ENCODE data around the gene SEC14L5.
A peak's percentile ranks its signal among the peaks of the same experiment; 100 is the strongest.
"Not testable (repeated sequence)": the region's sequence is repeated elsewhere in the genome, so short reads cannot be mapped to it uniquely, and the experiment has no call there.

The SEC14L5 gene

DNA sequence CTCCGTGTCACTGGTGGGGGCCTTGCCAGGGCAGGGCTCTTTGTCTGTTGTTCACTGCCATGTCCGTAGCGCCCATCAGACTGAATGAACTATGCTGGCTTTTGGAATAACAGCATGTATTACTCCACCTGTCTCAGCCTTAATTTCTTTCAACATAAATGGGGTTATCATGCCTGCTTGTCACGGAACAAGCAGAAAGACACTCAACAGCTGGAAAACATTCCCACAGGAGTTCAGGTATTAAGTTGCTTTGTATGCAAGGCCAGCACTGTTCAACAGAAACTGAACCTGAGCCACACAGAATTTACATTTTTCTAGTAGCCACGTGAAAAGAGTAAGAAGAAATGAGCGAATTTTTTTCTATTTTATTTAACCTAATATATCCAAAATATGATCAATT is 34.3 kb upstream of the SEC14L5 start:
- no peak overlapping the region for H3K4me3 ChIP-seq (ENCODE audit: low read length)
- TF ChIP-seq ZNF274 (IDR thresholded peaks at IDR 0.05; ENCODE audit: low read depth, low read length) = no peak

DNA sequence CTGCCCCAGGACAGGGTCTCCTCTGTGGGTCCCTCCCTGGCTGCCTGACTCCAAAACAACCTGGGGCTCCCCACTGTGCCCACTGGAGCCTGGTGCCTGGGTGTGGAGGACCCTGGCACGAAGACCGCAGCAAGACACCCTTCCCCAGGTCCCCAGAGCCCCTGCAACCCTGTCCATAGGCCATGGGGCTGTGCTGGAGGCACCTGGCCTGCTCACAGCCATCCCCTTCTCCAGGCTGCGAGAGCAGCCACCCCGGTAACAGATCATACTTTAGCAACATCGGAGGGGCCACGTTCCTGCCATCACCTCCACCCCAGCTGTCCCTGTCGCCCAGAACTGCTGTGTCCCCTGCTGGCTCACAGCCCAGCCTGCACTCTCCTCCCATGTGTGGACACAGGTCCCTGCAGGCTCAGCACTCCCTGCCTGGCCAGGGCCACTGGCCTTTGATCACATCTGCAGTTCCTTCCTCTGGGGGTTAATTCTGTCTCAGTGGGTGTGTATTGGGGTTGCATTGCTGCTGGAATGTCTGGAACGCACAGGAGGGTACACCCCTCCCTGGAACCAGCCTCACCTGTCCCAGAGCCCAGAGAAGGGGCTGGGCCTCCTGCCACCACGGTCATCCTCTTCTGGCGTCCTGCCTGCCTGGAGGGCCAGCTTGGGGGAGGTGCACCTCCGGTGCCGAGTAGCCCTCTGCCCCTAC is 33.4 kb upstream of the SEC14L5 start:
- no peak overlapping the region for H3K4me3 ChIP-seq (ENCODE audit: low read length)
- TF ChIP-seq ZNF274 (IDR thresholded peaks at IDR 0.05; ENCODE audit: low read depth, low read length) = no peak

DNA sequence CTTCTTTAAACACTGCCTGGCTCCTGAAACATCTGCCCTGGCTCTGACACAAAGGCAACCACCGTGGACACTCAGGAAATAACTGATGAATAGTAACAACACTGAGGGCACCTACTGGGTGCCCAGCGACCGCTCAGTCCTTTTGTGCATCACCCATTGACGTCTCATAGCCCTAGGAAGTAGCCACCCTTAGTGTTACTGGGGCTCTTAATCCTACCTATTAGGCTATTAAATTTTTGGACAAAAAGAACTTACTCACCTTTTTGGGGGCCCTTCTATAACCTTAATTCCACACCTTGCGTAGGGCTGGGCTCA is 32.9 kb upstream of the SEC14L5 start:
- TF ChIP-seq ZNF274 (IDR thresholded peaks at IDR 0.05; ENCODE audit: low read depth, low read length) = no peak
- H3K4me3 ChIP-seq (ENCODE audit: low read length) = no peak overlapping the region

DNA sequence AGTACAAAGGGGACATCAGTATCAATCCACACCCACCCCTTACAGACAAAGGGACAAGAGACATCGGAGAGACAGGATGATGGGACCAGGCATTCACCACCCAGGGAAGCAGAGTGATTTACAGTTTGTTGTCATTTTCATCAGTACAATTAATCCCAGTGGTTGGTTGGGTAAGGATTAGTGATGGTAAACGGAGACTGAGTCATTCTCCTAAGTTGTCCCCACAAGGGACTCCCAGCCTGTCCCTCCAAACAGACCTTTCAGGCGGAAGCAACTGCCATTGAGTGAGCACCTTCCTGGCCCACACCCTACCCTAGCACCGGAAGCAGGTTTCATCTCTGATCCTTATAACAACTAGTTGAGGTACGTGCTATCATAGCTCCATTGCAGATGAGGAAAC is 32.3 kb upstream of the SEC14L5 start:
- TF ChIP-seq ZNF274 (IDR thresholded peaks at IDR 0.05; ENCODE audit: low read depth, low read length) = no peak
- H3K4me3 ChIP-seq (ENCODE audit: low read length) = no peak overlapping the region

DNA sequence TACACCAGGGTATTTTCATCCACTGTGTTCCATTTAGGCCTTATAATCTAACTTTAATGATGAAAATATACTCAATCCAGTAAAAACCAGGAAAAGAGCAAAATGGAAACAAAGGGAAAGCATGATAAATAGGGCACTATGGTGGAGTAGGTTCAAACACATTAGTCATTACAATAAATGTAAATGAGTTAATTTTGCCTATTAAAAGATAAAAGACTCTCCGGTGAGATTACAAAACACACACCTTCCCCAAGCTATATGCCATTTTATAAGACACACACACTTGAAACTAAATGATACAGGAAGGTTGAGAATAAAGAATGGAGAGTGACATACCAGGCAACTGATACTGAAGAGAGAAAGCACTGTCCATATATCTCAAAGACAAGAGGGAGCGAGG is 31.2 kb upstream of the SEC14L5 start:
- TF ChIP-seq ZNF274 (IDR thresholded peaks at IDR 0.05; ENCODE audit: low read depth, low read length) = no peak

DNA sequence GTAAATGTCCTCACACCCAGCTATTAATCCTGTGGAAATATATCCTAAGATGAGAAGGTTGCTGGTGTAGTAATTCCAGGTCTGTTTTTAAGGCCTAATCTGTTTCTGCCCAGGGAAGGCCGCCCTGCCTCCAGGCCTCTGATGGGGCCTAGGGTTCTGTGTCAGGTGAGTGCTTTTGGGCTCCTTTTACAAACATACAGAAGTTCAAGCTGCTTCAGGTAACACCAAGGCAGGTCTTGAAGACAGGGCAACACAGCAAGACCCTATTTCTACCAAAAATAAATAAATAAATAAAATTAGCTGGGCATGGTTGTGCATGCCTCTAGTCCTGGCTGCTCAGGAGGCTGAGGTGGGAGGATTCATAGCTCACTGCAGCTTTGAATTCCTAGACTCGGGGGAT is 30.5 kb upstream of the SEC14L5 start:
- no peak for TF ChIP-seq ZNF274 (IDR thresholded peaks at IDR 0.05; ENCODE audit: low read depth, low read length)
- H3K4me3 ChIP-seq (ENCODE audit: low read length) = no peak overlapping the region

More for the DNA sequence above, 31.2 kb upstream of the SEC14L5 start:
- no peak overlapping the region for H3K4me3 ChIP-seq (ENCODE audit: low read length)

DNA sequence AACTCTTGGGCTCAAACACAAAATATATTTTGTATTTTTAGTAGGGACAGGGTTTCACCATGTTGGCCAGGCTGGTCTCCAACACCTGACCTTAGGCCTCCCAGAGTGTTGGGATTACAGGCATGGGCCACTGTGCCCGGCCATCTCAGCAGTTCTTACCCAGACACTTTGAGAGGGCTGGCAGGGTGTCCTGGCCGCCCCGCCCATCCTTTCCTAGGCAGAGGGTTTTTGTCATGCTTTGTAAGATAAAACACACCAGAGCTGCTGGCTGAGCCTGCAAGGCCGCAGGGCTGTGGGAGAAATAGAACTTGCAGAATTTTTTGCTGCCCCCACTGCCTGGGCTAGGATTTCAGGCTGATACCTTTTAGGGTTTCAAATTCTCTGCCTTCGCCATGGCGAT is 29.9 kb upstream of the SEC14L5 start:
- no peak for TF ChIP-seq ZNF274 (IDR thresholded peaks at IDR 0.05; ENCODE audit: low read depth, low read length)
- H3K4me3 ChIP-seq (ENCODE audit: low read length) = no peak overlapping the region

DNA sequence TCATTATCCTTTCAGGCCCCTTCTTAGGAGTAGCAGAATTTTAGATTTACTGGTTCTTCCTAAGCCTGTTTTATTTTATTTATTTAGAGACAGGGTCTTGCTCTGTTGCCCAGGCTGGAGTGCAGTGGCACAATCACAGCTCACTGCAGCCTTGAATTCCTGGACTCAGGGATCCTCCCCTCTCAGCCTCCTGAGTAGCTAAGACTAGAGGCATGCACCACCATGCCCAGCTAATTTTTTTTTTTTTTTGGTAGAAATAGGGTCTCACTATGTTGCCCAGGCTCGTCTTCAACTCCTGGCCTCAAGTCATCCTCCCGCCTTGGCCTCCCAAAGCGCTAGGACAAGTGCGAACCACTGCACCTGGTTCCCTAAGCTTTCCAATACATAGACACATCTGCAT is 28.5 kb upstream of the SEC14L5 start:
- not testable (repeated sequence) for H3K4me3 ChIP-seq (ENCODE audit: low read length)

DNA sequence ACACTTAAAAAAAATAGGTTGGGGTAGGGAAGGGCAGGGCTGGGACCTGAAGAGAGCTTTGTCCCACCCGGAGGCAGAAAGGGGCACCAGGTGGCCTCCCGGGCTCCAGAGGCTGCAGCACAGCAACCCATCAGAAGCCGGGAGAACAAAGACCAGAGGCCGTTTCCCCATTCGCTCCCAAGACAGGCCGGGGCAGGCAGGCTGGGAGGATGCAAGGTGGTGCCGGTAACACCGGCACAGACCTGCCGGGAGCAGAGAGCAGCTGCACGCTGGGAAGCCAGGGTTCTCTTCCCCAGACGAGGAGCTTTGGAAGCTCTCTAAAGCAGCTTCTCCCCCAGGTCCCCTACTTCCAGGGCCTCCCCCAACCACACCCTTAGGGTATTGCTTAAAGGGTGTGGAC is 26.7 kb upstream of the SEC14L5 start:
- H3K4me3 ChIP-seq (ENCODE audit: low read length) = no peak overlapping the region
- TF ChIP-seq ZNF274 (IDR thresholded peaks at IDR 0.05; ENCODE audit: low read depth, low read length) = no peak

DNA sequence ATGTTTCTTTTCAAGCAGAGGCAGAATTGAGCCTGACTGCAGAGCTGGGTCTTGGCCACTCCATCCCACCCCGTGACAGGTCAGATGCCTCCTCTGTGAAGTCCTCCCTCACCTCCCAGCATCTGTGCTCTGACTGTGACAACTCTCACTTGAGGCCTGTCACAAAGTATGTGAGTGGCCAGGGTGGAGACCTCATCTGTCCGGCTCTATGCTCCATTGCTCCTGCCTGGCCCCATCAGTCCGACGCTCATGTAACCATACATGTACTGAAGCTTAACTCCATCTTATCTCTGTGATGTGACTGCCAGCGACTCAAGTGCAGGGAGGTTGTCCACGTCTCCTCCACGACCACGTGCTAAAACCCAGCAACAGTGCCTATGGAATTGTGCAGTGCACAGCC is 24.7 kb upstream of the SEC14L5 start:
- no peak overlapping the region for H3K4me3 ChIP-seq (ENCODE audit: low read length)
- no peak for TF ChIP-seq ZNF274 (IDR thresholded peaks at IDR 0.05; ENCODE audit: low read depth, low read length)

DNA sequence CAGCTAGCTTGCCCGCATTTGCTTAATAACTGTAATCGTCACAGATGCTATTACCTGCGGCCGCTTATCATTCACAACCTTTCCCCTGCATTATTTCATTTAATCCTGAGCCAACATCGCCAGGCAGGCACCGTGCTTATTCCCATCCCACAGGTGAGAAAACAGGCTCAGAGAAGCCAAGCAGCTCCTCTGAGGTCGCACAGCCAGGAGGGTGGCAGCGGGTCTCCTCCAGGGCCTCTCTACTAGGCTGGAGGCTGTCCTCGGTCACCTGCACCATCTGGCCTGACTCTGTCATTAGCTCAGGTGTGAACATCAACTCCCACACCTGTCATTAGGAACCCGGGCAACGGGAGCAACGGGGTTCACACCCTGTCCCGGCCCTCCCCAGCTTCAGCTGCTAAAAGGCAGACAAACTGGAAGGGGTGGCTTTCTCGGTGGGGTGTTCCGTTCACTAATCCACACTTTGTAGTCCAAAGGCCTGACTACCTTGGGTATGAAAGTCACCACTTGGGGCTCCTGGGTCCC is 24.2 kb upstream of the SEC14L5 start:
- no peak overlapping the region for H3K4me3 ChIP-seq (ENCODE audit: low read length)
- no peak for TF ChIP-seq ZNF274 (IDR thresholded peaks at IDR 0.05; ENCODE audit: low read depth, low read length)

DNA sequence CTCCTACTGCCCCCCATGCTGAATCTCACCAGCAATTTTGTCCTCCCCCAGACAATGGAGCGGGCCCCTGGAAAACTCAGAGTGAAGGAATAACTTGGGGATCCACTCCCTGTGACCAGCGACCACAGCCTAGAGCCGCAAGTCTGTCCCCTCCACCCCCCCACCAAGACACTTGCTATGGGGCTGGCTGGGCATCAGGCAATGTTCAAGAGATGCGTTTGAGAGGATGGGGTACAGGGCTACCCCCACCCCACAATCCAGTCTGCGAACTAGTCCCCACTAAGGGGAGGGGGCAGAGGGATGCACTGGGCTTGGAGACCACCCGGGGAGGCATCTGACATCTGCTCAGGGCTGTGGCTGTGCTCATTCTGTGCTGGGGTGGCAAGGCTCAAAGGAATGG is 23.5 kb upstream of the SEC14L5 start:
- no peak overlapping the region for H3K4me3 ChIP-seq (ENCODE audit: low read length)
- no peak for TF ChIP-seq ZNF274 (IDR thresholded peaks at IDR 0.05; ENCODE audit: low read depth, low read length)

DNA sequence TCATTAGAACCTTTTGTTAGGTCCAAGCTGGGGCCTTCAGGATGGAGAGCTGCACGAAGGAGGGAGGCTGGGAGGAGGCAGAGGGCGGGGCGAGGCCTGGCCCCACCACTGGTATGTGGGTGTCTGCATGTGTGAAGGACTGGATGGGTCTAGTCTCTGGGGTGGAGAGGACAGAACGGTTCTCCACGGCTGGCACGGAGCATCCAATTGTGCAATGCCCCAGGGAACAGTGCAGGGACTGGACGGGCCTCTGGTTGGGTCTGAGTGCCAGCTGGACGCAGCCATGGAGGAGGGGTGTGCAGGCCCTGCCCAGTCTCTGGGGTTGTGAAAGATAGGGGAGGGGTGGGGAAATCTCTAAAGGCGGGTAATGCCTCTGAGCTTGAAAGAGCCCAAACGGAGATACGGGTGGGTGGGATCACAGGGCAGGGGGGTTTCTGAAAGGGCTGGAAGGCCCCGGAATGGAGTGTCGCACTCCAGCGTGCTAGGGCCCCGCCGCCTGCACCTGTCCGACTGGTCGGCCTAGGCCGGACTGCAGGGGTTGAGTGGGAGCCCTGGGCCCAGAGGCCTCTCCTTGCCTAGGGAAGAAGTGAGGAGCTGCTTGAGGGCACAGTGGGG is 22.8 kb upstream of the SEC14L5 start:
- H3K4me3 ChIP-seq (ENCODE audit: low read length) = no peak overlapping the region
- TF ChIP-seq ZNF274 (IDR thresholded peaks at IDR 0.05; ENCODE audit: low read depth, low read length) = no peak

DNA sequence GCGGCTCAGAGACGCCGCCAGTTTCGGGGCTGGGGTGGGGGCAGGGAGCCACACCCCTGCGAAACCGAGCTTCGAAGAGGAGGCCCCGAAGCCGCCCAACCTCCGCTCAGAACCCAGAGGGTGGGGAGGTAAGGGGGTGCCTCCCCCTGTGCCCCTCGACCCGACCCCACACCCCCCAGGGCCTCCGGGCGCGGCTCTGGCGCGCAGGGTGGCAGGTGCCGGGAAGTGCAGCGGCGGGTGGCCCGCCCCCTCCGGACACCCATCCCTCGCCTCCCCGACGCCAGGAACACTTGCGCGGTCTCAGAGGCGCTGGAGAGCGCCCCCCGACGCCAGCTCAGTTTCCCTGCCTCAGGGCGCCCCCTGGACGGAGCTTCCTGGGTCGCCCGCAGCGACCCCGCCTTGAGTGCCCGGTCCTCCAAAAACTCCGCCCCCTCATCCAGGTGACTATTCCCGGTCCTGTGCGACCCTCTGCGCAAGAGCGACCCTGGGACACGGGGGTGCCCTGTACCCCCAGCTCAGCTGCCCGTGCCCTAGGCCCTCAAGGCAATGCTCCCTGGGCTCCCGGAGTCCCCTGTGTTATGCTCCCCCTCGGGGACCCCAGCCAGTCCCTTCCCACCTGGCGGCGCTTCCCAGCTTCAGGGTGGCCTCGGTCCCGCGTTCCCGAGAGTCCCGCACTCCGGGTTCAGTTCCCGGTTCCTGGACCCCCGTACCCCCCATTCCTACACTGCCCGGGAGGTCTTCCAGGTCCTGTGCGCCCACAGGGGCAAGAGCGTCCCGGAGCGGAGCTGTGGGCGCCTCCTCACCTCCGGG is 21.7 kb upstream of the SEC14L5 start:
- TF ChIP-seq ZNF274 (IDR thresholded peaks at IDR 0.05; ENCODE audit: low read depth, low read length) = no peak
- peak overlapping the region; percentile 36; the same call in 1 of the 2 replicates for H3K4me3 ChIP-seq (ENCODE audit: low read length)

All from GM08714 (cell line).